Inferior parietal cortex (tissue), 1 donor: ENCODE measurements around the gene DPP8.
"Not testable (repeated sequence)": the region's sequence is repeated elsewhere in the genome, so short reads cannot be mapped to it uniquely, and the experiment has no call there.

Experiments
- DNase-seq: peaks from one replicate; pipeline ENCODE4 v3.0.0-alpha.2; 2016; ENCODE audit errors: extremely low spot score

DPP8 gene

DNA sequence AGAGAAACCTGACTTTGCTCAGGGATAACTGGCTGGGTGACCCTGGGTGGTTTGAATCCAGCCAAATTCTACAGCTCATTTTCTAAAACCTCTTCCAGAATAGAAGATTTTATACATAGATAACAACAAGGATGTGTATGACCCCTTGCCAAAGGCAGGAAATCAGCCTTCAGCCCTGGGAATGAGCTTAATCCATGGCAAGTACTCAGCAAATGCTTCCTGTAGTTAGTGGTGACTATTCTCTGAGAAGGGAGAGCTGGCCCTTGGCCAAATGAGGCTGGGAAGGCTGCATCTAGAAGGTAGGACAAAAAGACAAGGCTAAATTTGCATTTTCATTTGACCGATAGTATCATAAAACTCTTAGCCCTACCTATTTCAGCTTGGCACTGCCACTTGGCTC is 8.1 kb upstream of the DPP8 start:
- DNase-seq: no peak

DNA sequence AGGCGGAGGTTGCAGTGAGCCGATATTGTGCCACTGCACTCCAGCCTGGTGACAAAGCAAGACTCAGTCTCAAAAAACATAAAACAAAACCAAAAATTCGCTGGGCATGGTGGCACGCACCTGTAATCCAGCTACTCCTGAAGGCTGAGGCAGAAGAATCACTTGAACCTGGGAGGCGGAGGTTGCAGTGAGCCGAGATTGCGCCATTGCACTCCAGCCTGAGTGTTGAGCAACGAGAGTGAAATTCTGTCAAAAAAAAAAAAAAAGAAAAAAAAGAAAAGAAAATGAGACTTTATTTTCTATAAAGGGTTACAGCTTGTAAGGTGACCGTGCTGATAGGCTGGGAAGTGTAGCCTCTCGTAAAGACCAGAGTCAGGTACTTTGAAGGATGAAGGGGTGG is 6.7 kb upstream of the DPP8 start:
- no peak for DNase-seq

DNA sequence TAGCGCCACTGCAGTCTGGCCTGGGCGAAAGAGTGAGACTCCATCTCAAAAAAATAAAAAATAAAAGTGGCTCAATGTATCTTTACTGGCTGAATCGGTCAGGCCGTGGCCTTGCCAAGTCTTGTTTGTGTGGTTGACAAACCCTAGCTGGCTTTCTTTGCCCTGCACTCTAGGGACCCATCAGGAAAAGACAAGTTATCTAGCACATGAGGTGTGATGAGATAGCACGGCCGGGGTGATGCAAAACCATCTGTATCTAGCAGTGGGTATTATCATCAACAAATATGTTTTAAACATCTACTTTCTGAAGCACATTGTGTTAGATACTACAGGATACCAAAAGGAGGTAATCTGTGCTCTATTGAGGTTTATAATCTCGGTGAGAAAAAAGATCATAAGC is 3.9 kb upstream of the DPP8 start:
- no peak for DNase-seq

DNA sequence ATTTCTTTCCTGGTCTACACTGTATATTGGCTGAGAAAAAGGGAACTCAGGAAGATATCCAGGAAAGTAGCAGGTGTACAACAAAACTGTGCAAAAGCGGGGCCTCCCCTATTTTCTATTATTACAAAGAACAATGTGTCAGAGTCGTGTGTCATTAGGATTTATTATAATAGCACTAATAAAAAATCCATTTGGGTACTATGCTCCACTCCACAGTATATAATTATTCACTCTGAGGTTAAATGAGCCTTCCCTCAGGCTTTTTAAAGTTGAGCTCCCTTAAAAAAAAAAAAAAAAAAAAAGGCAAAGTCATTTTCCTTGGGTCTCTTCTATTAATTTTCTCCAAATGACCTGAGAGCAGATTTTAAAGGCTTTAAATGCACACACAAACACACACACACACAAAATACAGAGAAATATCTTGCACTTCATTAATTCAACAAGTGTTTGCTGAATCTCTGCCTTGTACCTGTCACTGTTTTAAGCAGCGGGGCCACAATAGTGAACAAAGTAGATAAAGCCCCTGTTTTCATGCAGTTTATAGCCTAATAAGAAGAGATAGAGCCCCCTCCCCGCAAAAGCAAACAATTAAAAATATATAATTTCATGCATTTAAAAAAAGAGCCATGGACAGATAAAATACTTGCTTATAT is 1.3 kb upstream of the DPP8 start:
- DNase-seq: no peak

DNA sequence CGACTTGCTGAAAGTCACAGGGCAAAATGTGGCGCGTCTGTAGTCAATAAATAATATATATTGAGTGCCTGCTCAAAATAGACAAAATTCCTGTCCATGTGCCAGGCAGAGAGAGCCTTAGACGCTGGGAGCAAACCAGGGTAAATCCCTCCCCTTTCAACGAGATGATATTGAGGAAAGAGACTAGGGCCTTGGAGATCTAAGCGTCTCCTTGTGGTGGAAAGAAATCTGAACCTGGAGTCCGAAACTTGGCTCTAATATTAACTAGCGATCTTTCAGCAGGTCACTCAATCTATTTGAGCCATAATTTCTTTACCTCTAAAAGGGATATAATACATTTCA is 348 bp upstream of the DPP8 start:
- no peak for DNase-seq

DNA sequence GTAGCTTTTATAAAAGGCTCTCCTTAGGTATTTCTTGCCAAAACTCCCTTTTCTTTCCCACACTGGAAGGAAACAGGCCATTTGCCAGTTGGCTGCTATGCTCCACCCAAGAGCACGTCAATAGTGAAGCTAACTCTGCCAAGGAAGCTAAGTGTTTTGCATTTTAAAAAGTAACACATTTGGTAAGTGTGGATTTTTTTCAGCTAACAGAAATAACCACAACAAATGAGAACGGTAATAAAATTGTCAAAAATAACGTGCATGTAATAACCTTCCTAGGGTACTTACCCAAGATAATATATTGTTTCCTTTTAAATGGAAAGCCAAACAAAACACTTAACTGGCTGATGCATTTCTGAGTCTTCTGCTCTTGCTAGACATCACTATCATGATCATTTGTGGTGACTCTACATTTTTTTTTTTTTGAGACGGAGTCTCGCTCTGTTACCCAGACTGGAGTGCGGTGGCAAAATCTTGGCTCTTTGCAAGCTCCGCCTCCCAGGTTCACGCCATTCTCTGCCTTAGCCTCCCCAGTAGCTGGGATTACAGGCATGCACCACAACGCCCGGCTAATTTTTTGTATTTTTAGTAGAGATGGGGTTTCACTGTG is 4.6 kb downstream of the DPP8 start:
- peak; percentile 75 for DNase-seq

DNA sequence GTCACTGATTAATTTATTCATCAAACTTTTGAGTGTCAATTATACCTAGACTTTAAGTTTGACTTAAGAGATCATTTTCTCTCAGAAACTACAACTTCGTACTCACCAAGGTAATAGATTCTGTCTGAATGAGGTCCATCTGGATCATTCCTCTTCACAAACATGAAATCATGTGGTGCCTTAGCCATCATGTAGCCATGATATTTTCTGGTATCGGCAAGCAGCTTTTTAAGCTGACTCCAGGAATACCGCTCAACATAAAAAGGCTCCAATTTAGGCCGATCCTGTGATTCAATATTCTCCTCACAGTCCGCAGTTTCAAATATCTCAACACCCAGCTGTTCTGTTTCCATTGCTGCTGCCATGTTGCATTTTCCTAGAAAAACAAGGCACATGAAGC is 5.3 kb downstream of the DPP8 start:
- peak; percentile 35 for DNase-seq

DNA sequence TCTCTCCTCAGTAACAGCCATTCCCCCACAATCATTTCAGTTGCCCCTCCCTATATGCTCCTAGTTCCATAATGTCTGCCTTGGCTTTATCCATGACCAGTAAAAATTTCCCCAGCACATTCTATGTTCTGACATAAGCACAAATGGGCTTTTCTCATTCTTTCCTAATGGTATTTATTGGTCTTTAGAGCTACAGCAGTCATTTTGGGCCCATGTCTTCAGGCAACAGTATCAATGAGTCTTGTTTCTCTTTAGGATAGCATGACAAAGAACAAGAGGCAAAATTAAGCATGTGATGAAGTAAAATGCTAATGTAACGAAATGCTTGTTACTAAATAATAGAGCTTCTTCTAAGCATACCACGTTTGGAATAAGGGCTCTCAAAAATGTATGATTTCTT is 8.2 kb downstream of the DPP8 start:
- no peak for DNase-seq

DNA sequence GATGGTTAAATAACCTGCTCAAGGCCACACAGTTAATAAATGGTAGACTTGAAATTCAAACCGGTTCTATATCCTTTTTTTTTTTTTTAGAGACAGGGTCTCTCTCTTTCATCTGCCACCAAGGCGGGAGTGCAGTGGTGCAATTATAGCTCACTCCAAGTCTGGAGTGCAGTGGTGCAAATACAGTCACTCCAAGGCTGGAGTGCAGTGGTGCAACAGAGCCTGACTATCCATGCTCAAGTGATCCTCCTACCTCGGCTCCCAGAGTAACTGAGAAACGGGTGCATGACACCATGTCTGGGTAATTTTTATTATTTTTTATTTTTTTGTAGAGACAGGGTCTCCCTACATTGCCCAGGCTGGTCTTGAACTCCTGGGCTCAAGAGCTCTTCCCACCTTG is 23.4 kb downstream of the DPP8 start:
- DNase-seq: no peak

DNA sequence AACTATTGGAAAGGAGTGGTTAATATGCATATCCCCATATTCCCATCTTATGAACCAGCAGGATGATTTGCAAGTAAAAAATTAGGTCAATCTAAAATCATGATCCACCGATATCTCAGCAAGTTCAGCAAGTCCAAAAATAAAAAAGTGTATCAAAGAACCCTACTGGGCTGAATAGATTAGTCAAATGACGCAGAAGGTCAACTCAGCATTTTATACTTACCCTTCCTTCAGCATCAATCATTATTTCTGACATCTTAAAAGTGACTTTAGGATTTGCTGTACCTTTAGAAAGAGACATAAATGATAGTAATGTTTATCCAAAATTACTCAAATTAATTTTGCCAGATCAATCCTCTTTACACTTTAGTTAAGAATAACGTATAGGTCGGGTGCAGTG is 32.6 kb downstream of the DPP8 start:
- no peak for DNase-seq

DNA sequence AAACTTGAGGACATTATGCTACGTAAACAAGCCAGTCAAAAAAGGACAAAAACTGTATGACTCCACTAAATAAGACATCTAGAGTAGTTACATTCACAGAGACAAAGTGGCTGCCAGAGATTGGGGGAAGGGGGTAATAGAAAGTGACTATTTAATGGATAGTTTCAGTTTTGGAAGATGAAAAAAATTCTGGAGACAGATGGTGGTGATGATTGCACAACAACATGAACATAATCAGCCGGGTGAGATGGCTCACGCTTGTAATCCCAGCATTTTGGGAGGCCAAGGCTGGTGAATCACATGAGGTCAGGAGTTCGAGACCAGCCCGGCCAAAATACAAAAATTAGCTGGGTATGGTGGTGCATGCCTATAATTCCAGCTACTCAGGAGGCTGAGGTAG is 40.6 kb downstream of the DPP8 start:
- DNase-seq: no peak

DNA sequence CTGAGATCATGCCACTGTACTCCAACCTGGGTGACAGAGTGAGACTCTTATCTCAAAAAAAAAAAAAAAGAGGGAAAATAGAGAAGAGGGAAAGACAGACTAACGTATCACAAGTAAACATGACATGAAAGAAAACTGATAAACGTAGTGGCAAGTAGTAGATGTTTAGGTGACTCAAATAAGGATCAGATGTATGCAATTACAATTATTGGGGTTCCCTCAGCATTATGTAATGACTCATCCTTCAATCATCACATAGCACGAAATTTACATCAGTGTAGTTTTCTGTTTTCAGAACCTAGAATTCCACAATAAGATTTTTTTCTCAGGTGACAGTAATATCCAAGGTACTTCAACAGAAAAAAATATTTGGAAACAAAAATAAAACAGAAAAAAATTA is 46.6 kb downstream of the DPP8 start:
- DNase-seq: no peak

DNA sequence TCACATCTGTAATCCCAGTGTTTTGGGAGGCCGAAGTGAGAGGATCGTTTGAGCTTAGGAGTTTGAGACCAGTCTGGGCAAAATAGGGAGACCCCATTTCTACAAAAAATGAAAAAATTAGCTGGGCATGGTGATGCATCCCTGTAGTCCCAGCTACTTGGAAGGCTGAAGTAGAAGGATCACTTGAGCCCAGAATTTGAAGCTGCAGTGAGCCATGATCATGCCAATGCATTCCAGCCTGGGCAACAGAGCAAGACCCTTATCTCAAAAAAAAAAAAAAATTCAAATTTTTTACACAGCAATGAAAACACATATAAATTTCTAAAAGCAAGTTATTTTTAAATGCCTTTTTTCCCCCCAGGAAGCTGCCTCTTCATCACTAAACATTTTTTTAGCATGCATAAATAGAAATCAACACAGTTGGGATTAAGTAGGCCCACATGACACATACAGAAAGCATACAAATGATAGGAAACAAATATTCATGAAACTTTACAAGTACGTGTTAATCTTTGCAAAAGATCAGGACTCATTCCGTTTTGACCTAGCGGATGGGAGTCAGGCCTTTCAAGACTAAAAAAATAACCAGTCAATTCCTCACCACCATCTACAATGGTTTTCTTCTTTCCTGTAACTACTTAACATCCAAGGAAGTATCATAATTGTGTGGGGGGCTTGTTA is 49.1 kb downstream of the DPP8 start:
- no peak for DNase-seq

DNA sequence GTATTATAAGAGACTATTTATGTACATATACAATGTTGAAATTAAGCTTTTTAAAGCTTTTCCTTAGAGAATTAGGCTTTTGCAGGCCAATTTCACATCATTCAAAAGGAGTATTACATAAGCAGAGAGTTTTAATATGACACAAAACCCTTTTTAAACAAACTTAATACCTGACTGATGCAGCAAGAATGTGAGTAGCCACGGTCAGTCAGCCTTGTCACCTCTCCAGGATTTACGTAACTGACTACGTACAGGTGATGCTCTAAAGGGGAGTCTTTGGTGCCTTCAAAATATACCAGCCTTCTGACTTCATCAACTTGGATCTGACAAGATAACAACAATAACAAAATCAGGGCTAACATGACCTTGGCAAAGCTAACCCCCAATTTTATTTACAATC is 50.6 kb downstream of the DPP8 start:
- no peak for DNase-seq

DNA sequence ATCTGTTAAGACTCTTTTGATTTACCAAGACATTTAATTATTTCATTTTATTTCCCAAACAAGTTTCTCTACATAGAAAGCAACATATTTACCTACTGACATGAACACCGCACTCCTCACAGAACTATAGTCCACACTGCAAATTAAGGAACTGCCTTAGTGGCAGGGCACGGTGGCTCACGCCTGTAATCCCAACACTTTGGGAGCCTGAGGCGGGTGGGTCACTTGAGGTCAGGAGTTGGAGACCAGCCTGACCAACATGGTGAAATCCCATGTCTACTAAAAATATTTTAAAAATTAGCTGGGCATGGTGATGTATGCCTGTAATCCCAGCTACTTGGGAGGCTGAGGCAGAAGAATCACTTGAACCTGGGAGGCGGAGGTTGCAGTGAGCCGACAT is 54.4 kb downstream of the DPP8 start:
- DNase-seq: not testable (repeated sequence)

DNA sequence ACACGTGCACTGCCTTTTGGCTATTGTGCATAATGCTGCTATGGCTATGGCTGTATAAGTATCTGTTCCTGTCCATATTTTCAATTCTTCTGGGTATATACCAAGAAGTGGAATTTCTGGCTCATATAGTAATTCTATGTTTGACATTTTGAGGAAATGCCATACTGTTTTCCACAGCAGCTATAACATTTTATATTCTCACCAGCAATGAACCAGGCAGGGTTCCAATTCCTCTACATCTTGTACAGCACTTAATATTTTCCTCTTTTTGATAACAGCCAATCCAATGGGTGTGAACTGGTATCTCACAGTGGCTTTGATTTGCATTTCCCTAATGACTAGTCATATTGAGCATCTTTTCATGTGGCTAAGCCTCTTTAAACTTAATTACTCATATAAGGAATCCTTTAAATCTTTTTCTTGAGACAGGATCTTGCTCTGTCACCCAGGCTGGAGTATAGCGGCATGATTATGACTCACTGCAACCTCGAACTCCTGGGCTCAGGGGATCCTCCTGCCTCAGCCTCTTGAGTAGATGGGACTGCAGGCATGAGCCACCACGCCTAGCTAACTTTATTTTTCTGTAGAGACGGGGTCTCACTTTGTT is 56.6 kb downstream of the DPP8 start:
- no peak for DNase-seq

DNA sequence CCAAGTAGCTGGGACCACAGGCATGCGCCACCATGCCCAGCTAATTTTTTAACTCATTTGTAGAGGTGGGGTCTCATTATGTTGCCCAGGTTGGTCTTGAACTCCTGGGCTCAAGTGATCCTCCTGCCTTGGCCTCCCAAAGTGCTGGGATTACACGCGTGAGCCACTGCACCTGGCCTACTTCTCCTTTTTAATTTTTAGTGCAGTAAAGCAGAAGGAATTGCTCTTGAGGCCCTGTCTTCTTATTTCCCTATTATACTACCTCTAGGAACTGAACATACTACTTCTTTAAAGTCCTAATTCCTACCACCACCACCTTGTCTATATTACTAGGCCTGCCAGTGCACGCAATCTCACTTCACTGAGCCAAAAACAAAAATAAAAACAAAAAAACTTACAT is 62.2 kb downstream of the DPP8 start:
- DNase-seq: not testable (repeated sequence)

DNA sequence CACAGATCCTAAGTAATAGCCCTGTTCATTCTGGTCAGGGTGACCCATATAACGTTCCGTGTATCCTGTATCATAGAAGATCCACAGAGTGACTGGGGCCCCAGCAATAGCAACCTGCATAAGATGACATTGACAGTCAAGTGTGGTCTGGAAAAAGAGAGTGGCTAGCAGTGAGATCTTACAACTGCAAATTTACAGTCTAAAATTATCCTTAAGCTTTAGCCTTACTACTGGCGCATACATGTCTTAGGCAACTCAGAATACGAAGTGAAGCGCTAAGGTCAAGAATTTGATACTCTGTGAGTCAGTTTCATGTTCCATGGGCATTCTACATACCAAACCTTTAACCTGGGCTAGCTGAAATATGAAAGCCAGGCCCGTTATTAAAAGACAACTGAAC is 65.5 kb downstream of the DPP8 start:
- no peak for DNase-seq

DNA sequence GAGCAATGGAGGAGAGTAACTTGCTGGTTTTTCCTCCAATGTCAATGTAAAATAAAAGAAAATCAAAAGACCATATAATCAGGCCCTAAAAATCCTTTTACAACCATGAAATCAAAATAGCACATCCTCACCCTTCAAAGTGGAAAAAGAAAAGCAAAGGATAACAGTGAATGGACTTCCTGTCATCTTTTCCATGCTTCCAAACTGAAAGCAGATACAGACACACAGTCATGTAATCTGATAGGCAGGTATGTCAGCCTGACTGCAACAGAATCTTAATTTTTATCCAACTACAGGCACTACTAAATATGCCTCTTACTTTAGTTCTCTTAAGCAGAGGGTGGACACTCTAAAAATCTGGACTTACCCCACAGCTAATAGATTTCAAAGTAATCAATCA is 66.9 kb downstream of the DPP8 start:
- DNase-seq: no peak

DNA sequence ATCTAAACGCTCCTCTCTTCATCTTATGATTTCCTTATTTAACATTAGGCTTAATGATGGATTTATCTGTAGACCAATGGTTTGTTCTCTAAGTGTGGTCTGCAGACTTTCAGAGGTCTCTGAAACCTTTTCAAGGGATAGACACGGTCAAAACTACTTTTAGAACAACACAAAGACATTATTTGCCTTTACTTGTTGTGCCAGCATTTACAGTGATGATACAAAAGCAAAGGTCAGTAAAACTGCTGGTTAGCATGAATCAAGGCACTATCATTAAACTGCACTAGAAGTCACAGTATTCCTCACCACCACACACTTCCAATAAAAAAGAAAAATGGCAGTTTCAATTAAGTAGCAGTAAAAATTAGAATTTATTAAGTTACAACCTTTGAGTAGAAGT is 70.3 kb downstream of the DPP8 start:
- DNase-seq: no peak

DNA sequence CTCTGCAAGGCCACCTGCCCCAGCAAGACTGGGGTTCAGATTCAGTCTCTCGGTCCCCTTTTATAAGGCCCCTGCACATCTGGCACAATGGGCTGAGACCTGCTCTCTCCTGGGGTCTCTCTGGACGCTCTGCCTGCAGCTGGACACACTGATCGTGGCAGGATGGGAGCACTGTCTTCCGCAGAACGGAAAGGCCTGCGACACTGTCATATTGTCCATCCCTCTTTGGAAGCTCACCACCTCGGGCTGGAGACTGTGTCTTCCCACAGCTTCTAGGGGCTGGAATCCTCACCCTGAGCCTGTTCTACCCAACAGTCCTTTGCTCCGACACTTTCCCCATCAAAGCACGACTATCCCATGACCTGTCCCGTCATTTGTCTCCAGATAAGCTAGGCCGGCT is 83.3 kb downstream of the DPP8 start:
- DNase-seq: no peak

DNA sequence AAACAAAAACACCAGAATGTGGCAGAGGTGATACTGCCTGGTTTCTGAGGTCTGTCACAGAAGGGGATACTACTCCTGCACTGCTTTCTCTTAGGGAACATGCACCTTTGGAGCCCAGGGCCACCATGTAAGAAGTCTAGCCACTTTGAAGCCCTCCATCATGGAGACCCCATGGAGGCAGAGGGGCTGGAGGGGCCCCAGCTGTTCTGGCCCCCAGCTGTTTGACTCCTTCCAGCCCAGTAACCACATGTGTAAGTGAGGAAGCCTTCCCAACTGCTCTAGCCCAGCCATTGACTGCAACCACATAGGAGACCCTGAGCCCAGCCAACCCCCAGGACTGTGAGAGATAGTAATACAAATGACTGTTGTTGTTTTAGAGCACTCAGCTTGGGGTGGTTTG is 85.8 kb downstream of the DPP8 start:
- DNase-seq: no peak

DNA sequence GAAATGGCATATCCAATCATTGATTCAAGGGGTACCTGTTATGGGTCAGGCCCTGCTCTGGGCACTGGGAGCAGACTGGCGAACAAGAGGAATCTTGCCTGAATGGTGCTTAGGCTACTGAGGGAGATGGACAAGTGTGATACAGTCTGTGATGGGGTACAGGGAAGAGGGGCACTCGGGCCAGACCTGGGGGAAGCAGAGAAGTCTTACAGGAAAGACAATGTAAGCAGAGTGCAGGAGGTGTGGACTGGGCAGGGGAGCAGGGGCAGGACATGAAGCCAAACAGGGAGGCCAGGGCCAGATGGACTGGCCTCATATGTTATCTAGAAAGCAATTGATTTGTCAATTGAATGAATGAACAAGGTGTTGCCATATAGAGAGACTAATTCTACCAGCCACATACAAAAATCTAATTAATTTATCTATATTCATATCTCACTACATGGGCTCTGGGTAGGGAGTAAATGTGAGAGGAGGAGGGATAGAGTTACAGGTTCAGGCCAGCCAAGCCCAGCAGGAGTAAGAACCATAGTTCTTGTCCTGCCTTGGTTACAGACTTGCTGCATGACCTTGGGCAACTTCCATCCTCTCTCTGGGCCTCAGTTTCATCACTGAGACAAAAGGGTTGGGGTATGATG is 91.2 kb downstream of the DPP8 start:
- no peak for DNase-seq
